Mesendoderm (in vitro differentiated cells): ENCODE results near the gene APLF.

Source experiments
- DNase-seq: peaks from one replicate; pipeline ENCODE4 v3.0.0; 2013
- H2AK5ac ChIP-seq: 2 replicates; pipeline ENCODE4 v1.6.1; 2013; ENCODE audit warnings: low read length, inconsistent platforms
- H2BK120ac ChIP-seq: 2 replicates; pipeline ENCODE4 v1.6.1; 2013; ENCODE audit warnings: low read depth, mild to moderate bottlenecking, low read length, moderate library complexity, mixed read lengths
- H2BK15ac ChIP-seq: replicated peaks from 2 replicates; pipeline ENCODE4 v1.6.1; 2013; ENCODE audit warnings: low read depth, mild to moderate bottlenecking, moderate library complexity
- H2BK5ac ChIP-seq: 2 replicates; pipeline ENCODE4 v1.6.1; 2013; ENCODE audit warnings: low read length, inconsistent platforms
- H3K18ac ChIP-seq: 2 replicates; pipeline ENCODE4 v1.6.1; 2013; ENCODE audit warnings: mild to moderate bottlenecking, low read length, mixed read lengths
- H3K23ac ChIP-seq: one replicate; pipeline ENCODE4 v1.6.1; 2013; ENCODE audit warnings: low read length
- H3K27ac ChIP-seq: 2 replicates; pipeline ENCODE4 v1.5.1; 2013; ENCODE audit warnings: low read depth, mild to moderate bottlenecking, inconsistent platforms, low read length, moderate library complexity
- H3K27me3 ChIP-seq: 2 replicates; pipeline ENCODE4 v1.6.1; 2013; ENCODE audit warnings: low read length, control low read depth, mild to moderate bottlenecking, inconsistent platforms; ENCODE audit not compliant: insufficient read depth, poor library complexity
- H3K36me3 ChIP-seq: 2 replicates; pipeline ENCODE4 v1.6.1; 2013; ENCODE audit warnings: low read length, inconsistent platforms; ENCODE audit not compliant: control insufficient read depth, insufficient read depth
- H3K4ac ChIP-seq: one replicate; pipeline ENCODE4 v1.6.1; 2013; ENCODE audit warnings: low read depth, mild to moderate bottlenecking, low read length, moderate library complexity
- H3K4me1 ChIP-seq: 2 replicates; pipeline ENCODE4 v1.6.1; 2013; ENCODE audit warnings: low read depth, low read length, inconsistent platforms; ENCODE audit not compliant: control insufficient read depth
- H3K4me2 ChIP-seq: 2 replicates; pipeline ENCODE4 v1.6.1; 2013; ENCODE audit warnings: low read length
- H3K4me3 ChIP-seq: 2 replicates; pipeline ENCODE4 v1.5.1; 2013; ENCODE audit warnings: mild to moderate bottlenecking, low read length
- H3K56ac ChIP-seq: one replicate; pipeline ENCODE4 v1.6.1; 2013; ENCODE audit warnings: low read length
- H3K79me1 ChIP-seq: 2 replicates; pipeline ENCODE4 v1.6.1; 2013; ENCODE audit warnings: low read length, inconsistent platforms
- H3K79me2 ChIP-seq: 2 replicates; pipeline ENCODE4 v1.6.1; 2013; ENCODE audit warnings: mild to moderate bottlenecking, low read length; ENCODE audit not compliant: control insufficient read depth, insufficient read depth
- H3K9ac ChIP-seq: 2 replicates; pipeline ENCODE4 v1.6.1; 2013; ENCODE audit warnings: low read length, inconsistent platforms
- H4K5ac ChIP-seq: one replicate; pipeline ENCODE4 v1.6.1; 2013; ENCODE audit warnings: low read length
- H4K8ac ChIP-seq: one replicate; pipeline ENCODE4 v1.6.1; 2013; ENCODE audit warnings: low read depth, mild to moderate bottlenecking, control low read depth, low read length, moderate library complexity
- WGBS: extraction: QIAGEN DNeasy Blood & Tissue Kit; methylation state at CpG from one replicate; pipeline ENCODE4 v1.1.7; 2013; ENCODE audit warnings: low lambda C conversion rate, missing lambda C conversion rate; ENCODE audit not compliant: insufficient coverage; ENCODE audit errors: extremely low coverage; 5-methylcytosine and 5-hydroxymethylcytosine counted together

The APLF gene

GRCh38 chr2:68627615-68628014 is 160.2 kb downstream of the APLF start:
- Histone ChIP-seq H4K8ac (no peak overlapping the region), H3K9ac (no peak overlapping the region), H3K79me2 (no peaks in the 10 kb centered on the region), H2BK15ac (no peak overlapping the region), H3K4me1 (no peaks in the 10 kb centered on the region), H2BK5ac (no peak overlapping the region), H3K79me1 (no peaks in the 10 kb centered on the region), H3K4me2 (no peak overlapping the region), H3K27ac (no peak overlapping the region), H3K36me3 (no peaks in the 10 kb centered on the region), H2BK120ac (no peak overlapping the region), H3K27me3 (no peaks in the 10 kb centered on the region), H3K4me3 (no peak overlapping the region), H2AK5ac (no peak overlapping the region), H3K4ac (no peak overlapping the region), H3K23ac (no peak overlapping the region), H3K18ac (no peak overlapping the region), H4K5ac (no peak overlapping the region), H3K56ac (no peak overlapping the region)
- DNase-seq: no peak
- no CpG with 5 or more reads among the region's 3 CpGs for WGBS
